GM21447 (cell line): ENCODE results near the gene ALS2.
"Not testable (repeated sequence)": the region's sequence is repeated elsewhere in the genome, so short reads cannot be mapped to it uniquely, and the experiment has no call there.

Source experiments
- ATAC-seq: cut with Tn5 transposase; IDR thresholded peaks from one replicate; pipeline ENCODE4 v1.9.1; 2021; ENCODE audit not compliant: unreplicated experiment

The ALS2 gene

DNA sequence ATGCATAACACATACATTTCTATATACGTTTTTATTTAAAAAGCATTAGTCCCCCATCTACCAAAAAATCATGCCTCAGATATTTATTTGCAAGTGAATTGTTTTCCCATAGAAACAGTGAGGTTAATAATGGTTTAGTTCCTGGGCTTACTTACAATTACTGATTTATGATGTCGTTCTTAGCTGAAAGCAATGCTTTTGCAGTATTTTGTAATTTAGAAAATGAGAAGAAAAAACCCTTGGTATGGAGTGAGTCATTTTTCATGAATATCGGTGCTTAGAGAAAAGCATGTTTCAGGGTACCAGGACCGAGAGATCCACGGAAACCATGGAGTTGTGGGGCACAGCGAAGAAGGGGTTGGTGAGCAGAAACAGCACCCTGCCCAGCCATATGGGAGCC lies 13.6 kb upstream of the ALS2 start:
- no peak for ATAC-seq

DNA sequence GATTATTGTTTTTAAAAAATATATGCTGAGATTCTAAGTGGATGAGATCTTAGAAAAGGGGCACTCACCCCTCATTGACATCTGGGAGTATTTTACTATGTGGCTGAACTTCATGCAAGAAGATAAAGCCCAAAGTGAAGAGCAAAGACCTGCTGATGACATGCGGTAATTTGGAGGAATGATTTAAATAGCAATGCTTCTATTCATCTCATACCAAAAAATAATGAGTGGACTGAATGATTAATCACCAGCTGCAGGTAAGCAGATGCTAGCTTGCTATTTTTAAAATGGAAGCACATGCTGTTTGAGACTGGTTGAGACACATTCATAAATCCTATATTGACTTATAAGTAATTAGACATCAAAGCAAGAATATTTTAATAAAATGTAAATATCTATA lies 12.9 kb upstream of the ALS2 start:
- no peak for ATAC-seq

GRCh38 chr2:201790989-201791388 lies 10.3 kb upstream of the ALS2 start:
- no peak for ATAC-seq

- ATAC-seq: no peak
Observed at GRCh38 chr2:201790291-201790690, 9.6 kb upstream of the ALS2 start.

GRCh38 chr2:201789395-201789794 lies 8.7 kb upstream of the ALS2 start:
- no peak for ATAC-seq

DNA sequence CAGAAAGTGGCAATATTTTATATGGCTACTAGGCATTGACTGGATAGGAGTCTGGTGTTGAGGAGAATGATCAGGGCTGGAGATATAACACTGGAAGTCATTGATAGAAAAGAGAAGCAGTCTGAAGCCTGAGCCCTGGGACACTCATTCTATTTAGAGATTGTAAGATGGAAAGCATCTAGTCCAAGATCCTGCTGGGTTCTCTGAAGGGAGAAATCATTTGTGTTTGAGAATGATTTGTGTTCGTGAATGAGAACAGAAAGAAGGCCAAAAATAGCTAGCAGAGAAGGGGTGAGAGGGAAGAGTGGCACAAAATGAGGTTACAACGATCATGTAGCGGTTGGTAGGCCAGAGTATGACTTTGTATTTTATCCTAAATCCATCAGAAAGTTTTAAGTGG lies 7.6 kb upstream of the ALS2 start:
- no peak for ATAC-seq

DNA sequence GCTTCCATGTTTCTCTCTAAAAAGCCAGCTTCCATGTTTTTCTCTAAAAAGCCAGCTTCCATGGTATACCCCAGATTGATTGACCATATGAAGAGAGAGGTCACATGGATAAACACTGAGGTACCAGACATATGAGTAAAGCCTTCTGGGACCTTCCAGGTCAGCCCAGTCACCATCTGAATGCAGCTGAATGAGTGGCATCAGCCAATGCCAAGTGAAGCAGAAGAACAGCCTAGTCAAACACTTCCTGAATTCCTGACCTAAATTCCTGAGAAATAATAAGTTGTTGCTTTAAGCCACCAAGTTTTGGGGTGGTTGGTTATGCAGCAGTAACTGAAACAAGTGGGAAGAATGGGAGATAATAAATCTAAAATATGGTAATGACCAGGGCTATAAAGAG lies 5.7 kb upstream of the ALS2 start:
- no peak for ATAC-seq

DNA sequence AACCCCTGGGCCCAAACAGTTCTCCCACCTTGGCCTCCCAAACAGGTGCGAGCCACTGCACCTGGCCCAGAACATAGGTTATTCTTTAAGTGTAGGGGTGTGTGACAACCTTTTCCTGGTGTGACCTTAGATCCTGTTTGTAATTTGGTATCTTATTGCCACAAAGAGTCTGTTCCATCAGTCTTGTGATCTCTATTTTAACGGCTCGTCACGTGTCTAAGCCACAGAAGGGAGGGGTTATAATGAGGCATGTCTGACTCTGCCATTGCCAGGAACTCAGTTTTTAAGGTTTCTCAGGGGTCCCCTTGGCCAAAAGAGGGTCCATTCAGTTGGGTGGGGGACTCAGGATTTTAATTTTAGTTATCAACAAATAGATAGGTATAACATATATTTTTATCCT lies 4.4 kb upstream of the ALS2 start:
- no peak for ATAC-seq

DNA sequence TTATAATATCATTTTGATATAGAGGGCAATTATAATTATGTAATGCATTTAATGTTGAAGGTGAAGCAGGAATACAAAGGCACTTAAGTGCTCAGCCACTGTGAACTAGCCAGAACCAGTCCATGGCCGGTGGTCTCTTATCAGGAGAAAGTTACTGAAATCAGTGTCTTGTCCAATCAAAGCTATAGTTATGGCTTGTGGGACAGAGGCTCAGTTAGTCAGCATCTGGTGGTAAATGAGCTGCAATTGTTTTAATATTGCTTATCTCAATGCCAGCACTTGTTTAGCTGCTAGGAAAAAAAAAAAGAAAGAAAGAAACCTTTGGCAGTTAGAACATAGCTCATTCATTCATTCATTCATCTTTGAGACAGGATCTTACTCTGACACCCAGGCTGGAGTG lies 3.8 kb upstream of the ALS2 start:
- no peak for ATAC-seq

- ATAC-seq: peak; percentile 3
Observed at GRCh38 chr2:201781557-201782051, 871 bp upstream of the ALS2 start.

- peak; percentile 3 for ATAC-seq
Observed at GRCh38 chr2:201779901-201780673, 646 bp downstream of the ALS2 start.

DNA sequence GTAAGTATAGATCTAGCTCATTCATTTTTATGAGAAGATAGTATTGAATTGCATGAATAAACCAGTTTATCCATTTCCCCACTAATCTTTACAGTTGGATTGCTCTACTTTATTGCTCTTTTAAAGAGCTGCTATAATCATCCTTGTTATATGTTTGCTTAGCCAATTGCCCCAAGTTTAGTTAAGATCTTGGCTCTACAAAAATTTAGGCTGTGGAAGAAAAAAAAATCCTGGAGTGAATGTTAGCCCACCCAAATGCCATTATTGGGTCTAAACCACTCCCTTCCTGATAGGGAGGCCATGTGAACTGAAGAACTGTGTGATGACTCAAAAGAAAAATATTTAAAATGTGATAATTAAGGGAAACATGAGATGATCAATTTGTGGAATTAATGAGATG lies 2.9 kb downstream of the ALS2 start:
- no peak for ATAC-seq

- no peak for ATAC-seq
Observed at GRCh38 chr2:201777043-201777442, 3.7 kb downstream of the ALS2 start.

GRCh38 chr2:201775326-201775725 lies 5.4 kb downstream of the ALS2 start:
- ATAC-seq: no peak

- no peak for ATAC-seq
Observed at GRCh38 chr2:201774546-201774945, 6.2 kb downstream of the ALS2 start.

DNA sequence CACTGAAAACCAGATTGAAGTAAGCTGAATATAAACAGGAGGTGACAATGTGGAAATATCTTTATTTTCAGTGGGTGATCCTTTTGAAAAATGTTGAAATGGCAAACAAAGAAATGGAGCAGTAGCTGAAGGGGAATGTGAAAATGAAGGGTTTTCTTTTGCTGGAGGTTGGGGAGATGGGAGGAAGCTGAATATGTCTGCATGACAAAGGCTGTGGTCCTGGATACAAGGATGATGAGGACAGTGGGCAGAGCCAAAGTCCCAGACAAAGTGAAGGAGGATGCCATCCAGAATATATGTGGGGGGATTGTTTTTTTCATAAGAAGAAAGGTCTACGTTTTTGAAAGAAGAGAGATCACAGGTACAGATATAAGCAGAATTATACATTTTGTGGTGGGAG lies 6.7 kb downstream of the ALS2 start:
- ATAC-seq: no peak

DNA sequence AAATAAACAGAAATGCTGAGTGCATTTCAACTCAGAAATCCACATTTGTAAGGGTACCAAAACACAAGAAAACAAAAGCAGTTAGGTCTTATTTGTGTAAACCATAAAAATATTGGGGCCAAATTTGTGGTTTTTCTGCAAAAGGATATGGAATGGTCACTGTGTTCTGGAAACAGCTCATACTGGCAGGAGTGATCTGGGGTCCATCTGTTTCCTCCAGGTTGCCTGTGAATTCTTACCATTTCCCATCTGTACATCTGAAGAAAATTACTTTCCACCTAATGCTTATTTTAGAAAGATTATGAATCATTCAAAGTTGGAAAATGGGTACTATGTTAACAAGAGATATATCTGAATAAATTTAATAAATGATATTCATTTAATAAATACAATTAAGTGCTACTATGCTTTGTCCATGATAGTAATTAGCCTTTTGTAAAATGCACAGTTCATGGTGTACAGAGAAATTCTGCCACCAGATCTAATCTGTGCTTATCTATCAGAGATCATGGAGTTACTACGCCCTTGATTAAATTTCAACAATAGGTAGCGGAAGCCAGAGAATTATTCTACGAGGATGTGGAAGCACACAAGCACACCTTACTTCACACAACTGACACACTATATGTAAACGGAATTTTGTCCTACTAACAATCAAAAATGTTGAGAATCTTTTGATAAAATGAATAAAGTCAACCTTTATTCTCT lies 10.9 kb downstream of the ALS2 start:
- ATAC-seq: no peak

- no peak for ATAC-seq
Observed at GRCh38 chr2:201768918-201769317, 11.8 kb downstream of the ALS2 start.

- no peak for ATAC-seq
Observed at GRCh38 chr2:201765799-201766198, 14.9 kb downstream of the ALS2 start.

DNA sequence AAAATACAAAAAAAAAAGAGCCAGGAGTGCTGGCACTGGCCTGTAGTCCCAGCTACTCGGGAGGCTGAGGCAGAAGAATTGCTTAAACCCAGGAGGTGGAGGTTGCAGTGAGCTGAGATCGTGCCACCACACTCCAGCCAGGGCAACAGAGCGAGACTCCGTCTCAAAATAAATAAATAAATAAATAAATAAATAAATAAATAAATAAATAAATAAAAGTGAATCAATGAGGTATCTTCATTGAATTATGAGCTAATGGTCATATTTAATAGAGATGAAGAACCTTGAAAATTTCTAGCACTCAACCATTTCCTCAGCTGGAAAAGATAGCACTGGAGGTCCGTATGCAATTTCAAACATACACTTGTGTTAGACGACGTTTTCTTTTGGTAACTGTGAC lies 16.3 kb downstream of the ALS2 start:
- not testable (repeated sequence) for ATAC-seq

- ATAC-seq: no peak
Observed at GRCh38 chr2:201761101-201761500, 19.6 kb downstream of the ALS2 start.

DNA sequence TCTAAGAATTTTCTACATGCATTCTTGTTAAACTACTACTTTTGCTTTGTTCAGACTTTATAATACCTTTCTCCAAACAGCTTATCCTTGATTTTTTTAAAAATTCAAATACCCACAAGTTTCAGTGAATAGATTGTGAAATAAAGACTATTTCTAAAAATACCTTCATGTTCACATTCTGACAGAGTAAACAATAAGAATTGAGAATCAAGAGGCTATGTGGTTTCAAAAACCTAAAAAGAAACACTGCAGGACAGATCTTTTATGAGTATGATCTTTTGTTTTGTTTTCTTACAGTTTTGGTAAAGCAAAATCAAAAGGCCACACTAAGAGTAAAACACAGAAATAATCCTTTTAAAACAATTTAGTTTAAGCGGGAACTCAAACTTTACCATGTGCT lies 21.2 kb downstream of the ALS2 start:
- peak; percentile 59 for ATAC-seq
